Astrocyte (in vitro differentiated cells and primary cell): ENCODE measurements around the gene FRRS1. TPM values are rescaled to one million over a fixed set of nuclear protein-coding genes. Genes with fewer than 3 reads are reported as not detected.
A peak's percentile ranks its signal among the peaks of the same experiment; 100 is the strongest.

ENCODE experiments used
- DNase-seq: peaks from one replicate; pipeline ENCODE4 v3.0.0-alpha.2; 2010; ENCODE audit warnings: low read depth
- FAIRE-seq: peaks from 2 replicates; lab custom pipeline; 2011; peaks lifted over from hg19 to GRCh38; lab: Jason Lieb, UNC
- H2AFZ ChIP-seq: 2 replicates; pipeline ENCODE4 v1.6.0; 2012; ENCODE audit warnings: low read depth, low read length, inconsistent platforms
- H3K27ac ChIP-seq: 2 replicates; pipeline ENCODE4 v1.5.1; 2011; ENCODE audit warnings: low read depth, low read length, inconsistent platforms
- H3K27me3 ChIP-seq: 2 replicates; pipeline ENCODE4 v1.6.0; 2011; ENCODE audit warnings: low read length, inconsistent platforms; ENCODE audit not compliant: insufficient read depth
- H3K36me3 ChIP-seq: 2 replicates; pipeline ENCODE4 v1.5.1; 2011; ENCODE audit warnings: low read length, inconsistent platforms; ENCODE audit not compliant: insufficient read depth
- H3K4me1 ChIP-seq: 2 replicates; pipeline ENCODE4 v1.5.1; 2011; ENCODE audit warnings: low read length, inconsistent platforms; ENCODE audit not compliant: insufficient read depth
- H3K4me2 ChIP-seq: 2 replicates; pipeline ENCODE4 v1.6.0; 2012; ENCODE audit warnings: low read length, inconsistent platforms
- H3K4me3 ChIP-seq: 2 replicates; pipeline ENCODE4 v1.5.1; 2011; ENCODE audit warnings: low read depth, mild to moderate bottlenecking, low read length, inconsistent platforms; ENCODE audit not compliant: insufficient read depth
- H3K79me2 ChIP-seq: 2 replicates; pipeline ENCODE4 v1.6.0; 2012; ENCODE audit warnings: mild to moderate bottlenecking, low read length, inconsistent platforms; ENCODE audit not compliant: insufficient read depth
- H3K9ac ChIP-seq: 2 replicates; pipeline ENCODE4 v1.6.0; 2012; ENCODE audit warnings: mild to moderate bottlenecking, low read length, inconsistent platforms
- H3K9me3 ChIP-seq: 2 replicates; pipeline ENCODE4 v1.5.1; 2012; ENCODE audit warnings: low read depth, mild to moderate bottlenecking, low read length, inconsistent platforms; ENCODE audit not compliant: insufficient read depth
- H4K20me1 ChIP-seq: 2 replicates; pipeline ENCODE4 v1.6.0; 2012; ENCODE audit warnings: low read length, inconsistent platforms; ENCODE audit not compliant: insufficient read depth
- H3K27ac Mint-ChIP-seq: one replicate; pipeline ENCODE4 v1.8.0; 2021; ENCODE audit warnings: mild to moderate bottlenecking, mixed read lengths; ENCODE audit not compliant: unreplicated experiment
- H3K27me3 Mint-ChIP-seq: one replicate; pipeline ENCODE4 v1.8.0; 2021; ENCODE audit warnings: low read depth, mixed read lengths; ENCODE audit not compliant: unreplicated experiment
- H3K36me3 Mint-ChIP-seq: one replicate; pipeline ENCODE4 v1.8.0; 2021; ENCODE audit warnings: low read depth, mixed read lengths; ENCODE audit not compliant: unreplicated experiment
- H3K4me1 Mint-ChIP-seq: one replicate; pipeline ENCODE4 v1.8.0; 2021; ENCODE audit warnings: low read depth, mixed read lengths; ENCODE audit not compliant: unreplicated experiment
- H3K4me3 Mint-ChIP-seq: one replicate; pipeline ENCODE4 v1.8.0; 2021; ENCODE audit warnings: mild to moderate bottlenecking, moderate library complexity, mixed read lengths; ENCODE audit not compliant: unreplicated experiment
- H3K9me3 Mint-ChIP-seq: one replicate; pipeline ENCODE4 v1.8.0; 2021; ENCODE audit warnings: mild to moderate bottlenecking, mixed read lengths; ENCODE audit not compliant: unreplicated experiment
- EZH2 ChIP-seq: IDR thresholded peaks from 2 replicates; pipeline ENCODE4 v1.6.1; 2012; ENCODE audit warnings: mild to moderate bottlenecking, low read length, inconsistent platforms; ENCODE audit not compliant: insufficient read depth
- total RNA-seq: library from RNA; stranded (reverse); gene quantifications from 2 replicates; pipeline ENCODE4 v1.2.1, GENCODE V29; 2021
- TF ChIP-seq, protein P1 (sequence below): IDR thresholded peaks from 2 replicates; pipeline ENCODE4 v1.5.1; 2011; ENCODE audit warnings: low read depth, mild to moderate bottlenecking, inconsistent platforms, low read length, moderate library complexity; ENCODE audit not compliant: insufficient read depth

Gene FRRS1
- total RNA-seq, 1 donor from 2014 or later, result 4.5 TPM

DNA sequence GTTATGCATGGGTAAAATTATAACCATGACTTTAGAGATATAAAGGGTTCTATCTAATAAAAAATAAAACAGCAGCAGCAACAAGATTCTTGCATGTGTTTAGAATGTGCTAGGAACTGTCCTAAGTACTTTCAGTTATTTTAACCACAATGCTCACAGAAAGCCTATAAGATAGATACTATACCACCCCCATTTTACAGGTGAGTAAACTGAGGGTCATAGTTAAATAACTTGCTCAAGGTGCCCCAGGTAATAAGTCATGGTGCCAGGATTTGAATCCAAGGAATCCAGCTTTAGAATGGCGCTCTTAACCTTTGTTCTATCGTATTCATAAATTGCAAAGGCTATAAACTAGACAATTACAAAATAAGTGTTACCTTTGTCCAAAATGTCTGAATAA is 53.4 kb downstream of the FRRS1 start:
- TF ChIP-seq EZH2, result no peak
- TF ChIP-seq, protein P1, sequence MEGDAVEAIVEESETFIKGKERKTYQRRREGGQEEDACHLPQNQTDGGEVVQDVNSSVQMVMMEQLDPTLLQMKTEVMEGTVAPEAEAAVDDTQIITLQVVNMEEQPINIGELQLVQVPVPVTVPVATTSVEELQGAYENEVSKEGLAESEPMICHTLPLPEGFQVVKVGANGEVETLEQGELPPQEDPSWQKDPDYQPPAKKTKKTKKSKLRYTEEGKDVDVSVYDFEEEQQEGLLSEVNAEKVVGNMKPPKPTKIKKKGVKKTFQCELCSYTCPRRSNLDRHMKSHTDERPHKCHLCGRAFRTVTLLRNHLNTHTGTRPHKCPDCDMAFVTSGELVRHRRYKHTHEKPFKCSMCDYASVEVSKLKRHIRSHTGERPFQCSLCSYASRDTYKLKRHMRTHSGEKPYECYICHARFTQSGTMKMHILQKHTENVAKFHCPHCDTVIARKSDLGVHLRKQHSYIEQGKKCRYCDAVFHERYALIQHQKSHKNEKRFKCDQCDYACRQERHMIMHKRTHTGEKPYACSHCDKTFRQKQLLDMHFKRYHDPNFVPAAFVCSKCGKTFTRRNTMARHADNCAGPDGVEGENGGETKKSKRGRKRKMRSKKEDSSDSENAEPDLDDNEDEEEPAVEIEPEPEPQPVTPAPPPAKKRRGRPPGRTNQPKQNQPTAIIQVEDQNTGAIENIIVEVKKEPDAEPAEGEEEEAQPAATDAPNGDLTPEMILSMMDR, result no peak
- Mint-ChIP-seq H3K27me3 (no peaks in the 10 kb centered on the region), H3K27ac (no peak overlapping the region), H3K4me1 (no peaks in the 10 kb centered on the region), H3K4me3 (no peak overlapping the region), H3K36me3 (peaks cover 2% of the 10 kb centered on the region), H3K9me3 (peaks cover 2% of the 10 kb centered on the region)
- FAIRE-seq (no peak), DNase-seq (no peak)
- H4K20me1 ChIP-seq, result no peaks in the 10 kb centered on the region
- no peaks in the 10 kb centered on the region for H3K9me3 ChIP-seq
- no peaks in the 10 kb centered on the region for H3K4me1 ChIP-seq
- no peak overlapping the region for H3K4me2 ChIP-seq
- H3K27me3 ChIP-seq, result no peaks in the 10 kb centered on the region
- H3K4me3 ChIP-seq, result no peak overlapping the region
- H3K79me2 ChIP-seq, result no peaks in the 10 kb centered on the region
- no peak overlapping the region for H2AFZ ChIP-seq
- H3K9ac ChIP-seq, result no peak overlapping the region
- H3K27ac ChIP-seq, result no peak overlapping the region
- H3K36me3 ChIP-seq, result no peaks in the 10 kb centered on the region

DNA sequence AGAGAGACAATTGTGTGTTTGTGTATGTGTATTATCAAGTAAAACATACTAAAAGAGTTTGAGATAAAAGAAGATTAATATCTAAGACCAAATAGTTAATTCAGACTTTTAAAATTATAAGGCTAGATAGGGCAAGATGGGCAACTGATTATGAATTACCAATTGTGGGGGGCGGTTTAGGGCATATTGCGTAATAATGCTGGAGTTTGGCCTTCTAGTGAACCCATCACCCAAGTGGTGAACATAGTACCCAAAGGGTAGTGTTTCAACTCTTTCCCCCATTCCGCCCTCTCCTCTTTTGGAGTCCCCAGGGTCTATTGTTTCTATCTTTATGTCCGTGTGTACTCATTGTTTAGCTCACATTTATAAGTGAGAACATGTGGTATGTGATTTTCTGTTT is 55.4 kb downstream of the FRRS1 start:
- H3K9ac ChIP-seq, result no peak overlapping the region
- H3K36me3 ChIP-seq, result no peaks in the 10 kb centered on the region
- no peaks in the 10 kb centered on the region for H3K4me1 Mint-ChIP-seq
- H4K20me1 ChIP-seq, result no peaks in the 10 kb centered on the region
- FAIRE-seq (no peak), DNase-seq (no peak)
- TF ChIP-seq, protein P1, result no peak
- no peak for TF ChIP-seq EZH2
- no peaks in the 10 kb centered on the region for H3K79me2 ChIP-seq
- no peaks in the 10 kb centered on the region for H3K9me3 ChIP-seq
- no peaks in the 10 kb centered on the region for H3K4me1 ChIP-seq
- H3K36me3 Mint-ChIP-seq, result peaks cover 2% of the 10 kb centered on the region
- H2AFZ ChIP-seq, result no peak overlapping the region
- no peaks in the 10 kb centered on the region for H3K27me3 ChIP-seq
- H3K27ac ChIP-seq, result no peak overlapping the region
- H3K27ac Mint-ChIP-seq, result no peak overlapping the region
- peaks cover 2% of the 10 kb centered on the region for H3K9me3 Mint-ChIP-seq
- H3K27me3 Mint-ChIP-seq, result no peaks in the 10 kb centered on the region
- no peak overlapping the region for H3K4me3 Mint-ChIP-seq
- H3K4me3 ChIP-seq, result no peak overlapping the region
- H3K4me2 ChIP-seq, result no peak overlapping the region

DNA sequence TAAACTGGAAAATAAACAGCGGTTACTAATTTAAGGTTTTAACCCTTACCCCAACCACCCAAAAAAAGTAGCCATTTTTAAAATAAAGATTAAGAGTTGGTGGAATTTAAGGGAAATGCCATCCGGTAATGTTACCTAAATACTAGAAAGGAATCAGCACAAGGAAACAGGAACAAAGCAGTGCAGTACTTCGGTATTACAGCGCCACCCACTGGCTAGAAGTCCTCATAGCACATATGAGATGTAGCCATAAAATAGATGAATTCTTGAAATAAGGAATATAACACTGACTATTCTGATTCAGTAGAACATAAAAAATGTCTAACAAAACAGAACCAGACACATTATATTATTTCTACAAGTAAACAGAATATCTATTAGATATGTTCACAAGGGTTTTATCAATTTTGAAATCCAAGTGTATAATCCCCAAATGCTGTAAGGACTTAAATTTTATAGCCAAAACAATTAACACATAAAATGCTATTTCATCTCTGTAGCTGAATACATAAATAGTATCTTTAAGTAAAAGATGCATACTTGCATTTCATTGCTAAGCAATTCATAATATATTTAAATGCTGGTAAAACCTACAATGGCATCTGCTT is 58.8 kb downstream of the FRRS1 start:
- Histone ChIP-seq H3K27me3 (no peaks in the 10 kb centered on the region), H3K79me2 (no peaks in the 10 kb centered on the region), H3K36me3 (no peaks in the 10 kb centered on the region), H3K27ac (no peak overlapping the region), H3K4me1 (no peaks in the 10 kb centered on the region), H2AFZ (no peak overlapping the region), H3K9ac (no peak overlapping the region), H3K9me3 (no peaks in the 10 kb centered on the region), H3K4me2 (no peak overlapping the region), H3K4me3 (no peak overlapping the region), H4K20me1 (no peaks in the 10 kb centered on the region)
- TF ChIP-seq, protein P1, result peak; percentile 94
- no peak for TF ChIP-seq EZH2
- Mint-ChIP-seq H3K27me3 (no peaks in the 10 kb centered on the region), H3K4me1 (no peaks in the 10 kb centered on the region), H3K9me3 (no peaks in the 10 kb centered on the region), H3K4me3 (no peak overlapping the region), H3K36me3 (no peaks in the 10 kb centered on the region), H3K27ac (no peak overlapping the region)
- DNase-seq (peak; percentile 30), FAIRE-seq (peak; percentile 43)
